ENCODE measurements around the gene GZMM.

The GZMM gene

DNA sequence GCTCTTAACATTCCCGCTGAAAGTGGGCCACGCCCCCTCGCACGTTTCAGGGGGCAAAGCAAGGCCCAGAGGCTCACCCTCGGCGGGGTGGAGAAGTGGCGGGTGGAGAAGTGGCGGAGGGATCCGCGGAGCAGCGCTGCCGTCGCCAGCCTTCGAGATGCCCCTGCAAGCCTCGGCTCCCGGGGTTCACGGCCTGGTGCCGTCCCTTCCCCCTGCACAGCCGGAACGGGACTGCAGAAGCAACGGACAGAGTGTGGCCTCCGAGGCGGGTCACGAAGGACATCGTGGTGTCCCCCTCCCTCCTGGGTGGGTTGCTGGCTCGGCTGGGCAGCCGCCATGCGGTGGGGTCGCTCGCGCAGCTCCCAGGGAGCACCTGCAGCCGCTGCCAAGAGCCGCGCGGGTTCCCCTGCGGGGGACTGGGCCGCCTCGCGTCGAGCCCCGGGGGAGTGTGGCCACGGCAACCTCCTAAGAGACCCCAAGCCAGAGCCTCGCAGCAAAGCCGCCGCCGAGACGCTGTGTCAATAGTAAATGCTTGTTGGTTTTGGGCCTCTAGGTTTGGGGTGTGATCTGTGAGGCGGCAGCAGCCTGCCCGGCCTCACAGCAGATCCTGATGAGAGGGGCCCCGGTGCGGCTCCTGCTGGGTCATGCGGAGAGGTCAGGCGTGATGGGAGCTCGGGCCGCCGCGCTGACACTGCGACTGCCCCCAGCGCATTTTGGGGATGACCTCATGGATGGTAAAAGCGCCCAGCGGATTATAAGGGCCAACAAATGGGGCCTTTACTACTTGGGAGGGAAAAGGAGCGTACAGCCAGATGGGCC lies 31.1 kb upstream of the GZMM start:
- DNase-seq: no peak

DNA sequence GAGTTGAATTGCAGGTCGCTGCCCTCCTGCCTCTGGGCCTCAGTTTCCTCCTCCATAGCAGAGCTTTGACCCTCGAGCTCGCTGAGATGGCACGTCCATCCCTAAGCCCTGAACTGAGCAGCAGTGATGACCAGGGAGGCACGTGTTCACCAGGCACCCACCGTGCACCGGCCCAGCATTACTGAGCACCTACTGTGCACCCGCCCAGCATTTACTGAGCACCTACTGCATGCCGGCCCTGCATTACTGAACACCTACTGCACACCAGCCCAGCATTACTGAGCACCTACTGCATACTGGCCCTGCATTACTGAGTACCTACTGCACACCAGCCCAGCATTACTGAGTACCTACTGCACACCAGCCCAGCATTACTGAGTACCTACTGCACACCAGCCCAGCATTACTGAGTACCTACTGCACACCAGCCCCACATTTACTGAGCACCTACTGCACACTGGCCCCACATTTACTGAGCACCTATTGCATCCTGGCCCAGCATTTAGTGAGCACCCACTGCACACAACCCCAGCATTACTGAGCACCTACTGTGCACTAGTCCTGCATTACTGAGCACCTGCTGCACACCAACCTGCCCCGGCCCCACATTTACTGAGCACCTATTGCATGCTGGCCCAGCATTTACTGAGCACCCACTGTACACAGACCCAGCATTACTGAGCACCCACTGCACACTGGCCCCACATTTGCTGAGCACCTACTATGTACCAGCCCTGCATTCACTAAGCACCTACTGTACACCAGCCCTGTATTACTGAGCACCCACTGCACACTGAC lies 30.3 kb upstream of the GZMM start:
- DNase-seq: no peak

DNA sequence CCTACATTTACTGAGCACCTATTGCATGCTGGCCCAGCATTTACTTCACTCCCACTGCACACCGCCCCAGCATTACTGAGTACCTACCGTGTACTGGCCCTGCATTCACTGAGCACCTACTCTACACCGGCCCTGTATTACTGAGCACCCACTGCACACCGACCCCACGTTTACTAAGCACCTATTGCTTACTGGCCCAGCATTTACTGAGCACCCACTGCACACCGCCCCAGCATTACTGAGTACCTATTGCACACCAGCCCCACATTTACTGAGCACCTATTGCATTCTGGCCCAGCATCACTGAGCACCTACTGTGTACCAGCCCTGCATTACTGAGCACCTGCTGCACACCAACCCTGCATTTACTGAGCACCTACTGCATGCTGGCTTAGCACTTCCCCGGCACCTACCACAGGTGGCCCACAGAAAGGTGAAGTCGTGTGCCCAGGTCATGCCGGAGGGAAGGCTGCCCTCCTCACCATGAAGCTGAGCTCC lies 29.6 kb upstream of the GZMM start:
- DNase-seq: no peak

DNA sequence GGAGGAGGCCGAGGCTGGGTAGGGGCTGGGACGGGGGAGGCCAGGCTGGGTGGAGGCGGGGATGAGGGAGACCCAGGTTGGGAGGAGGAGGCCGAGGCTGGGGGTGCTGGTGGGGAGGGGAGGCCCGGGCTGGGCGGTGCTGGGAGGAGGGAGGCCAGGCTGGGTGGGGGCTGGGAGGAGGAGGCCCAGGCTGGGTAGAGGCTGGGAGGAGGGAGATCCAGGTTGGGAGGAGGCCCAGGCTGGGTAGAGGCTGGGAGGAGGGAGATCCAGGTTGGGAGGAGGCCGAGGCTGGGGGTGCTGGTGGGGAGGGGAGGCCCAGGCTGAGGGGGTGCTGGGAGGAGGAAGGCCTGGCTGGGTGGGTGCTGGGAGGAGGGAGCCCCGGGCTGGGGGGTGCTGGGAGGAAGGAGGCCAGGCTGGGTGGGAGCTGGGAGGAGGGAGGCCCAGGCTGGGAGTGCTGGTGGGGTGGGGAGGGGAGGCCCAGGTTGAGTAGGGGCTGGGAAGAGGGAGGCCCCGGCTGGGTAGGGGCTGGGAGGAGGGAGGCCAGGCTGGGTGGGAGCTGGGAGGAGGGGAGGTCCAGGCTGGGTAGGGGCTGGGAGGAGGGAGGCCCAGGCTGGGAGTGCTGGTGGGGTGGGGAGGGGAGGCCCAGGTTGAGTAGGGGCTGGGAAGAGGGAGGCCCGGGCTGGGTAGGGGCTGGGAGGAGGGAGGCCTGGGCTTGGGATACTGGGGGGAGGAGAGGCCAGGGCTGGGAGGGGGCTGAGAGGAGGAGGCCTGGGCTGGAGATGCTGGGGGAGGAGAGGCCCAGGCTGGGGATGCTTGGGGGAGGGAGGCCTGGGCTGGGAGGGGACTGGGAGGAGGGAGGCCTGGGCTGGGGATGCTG lies 25.9 kb upstream of the GZMM start:
- no peak for DNase-seq

DNA sequence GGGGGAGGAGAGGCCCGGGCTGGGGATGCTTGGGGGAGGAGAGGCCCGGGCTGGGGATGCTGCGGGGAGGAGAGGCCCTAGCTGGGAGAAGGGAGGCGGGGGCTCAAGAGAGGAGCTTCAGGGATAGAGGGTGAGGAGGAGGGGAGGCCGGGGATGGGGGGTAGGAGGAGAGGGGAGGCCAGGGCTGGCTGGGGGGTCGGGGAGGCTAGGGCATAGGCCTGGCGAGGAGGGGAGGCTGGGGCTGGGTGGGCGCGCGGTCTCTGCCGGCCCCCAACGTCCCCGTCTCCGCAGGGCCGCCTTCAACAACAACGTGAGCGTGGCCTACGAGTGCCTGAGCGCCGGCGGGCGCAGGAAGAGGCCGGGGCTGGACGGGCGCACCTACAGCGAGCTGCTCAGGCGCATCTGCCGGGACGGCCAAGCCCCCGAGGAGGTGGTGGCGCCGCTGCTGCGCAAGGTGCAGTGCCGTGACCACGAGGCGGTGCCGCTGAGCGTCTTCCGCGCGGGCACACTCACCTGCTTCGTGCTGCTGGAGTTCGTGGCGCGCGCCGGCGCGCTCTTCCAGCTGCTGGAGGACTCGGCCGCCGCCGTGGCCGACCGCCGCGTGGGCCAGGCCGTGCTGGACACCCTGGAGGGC lies 25.1 kb upstream of the GZMM start:
- peak; percentile 36 for DNase-seq

DNA sequence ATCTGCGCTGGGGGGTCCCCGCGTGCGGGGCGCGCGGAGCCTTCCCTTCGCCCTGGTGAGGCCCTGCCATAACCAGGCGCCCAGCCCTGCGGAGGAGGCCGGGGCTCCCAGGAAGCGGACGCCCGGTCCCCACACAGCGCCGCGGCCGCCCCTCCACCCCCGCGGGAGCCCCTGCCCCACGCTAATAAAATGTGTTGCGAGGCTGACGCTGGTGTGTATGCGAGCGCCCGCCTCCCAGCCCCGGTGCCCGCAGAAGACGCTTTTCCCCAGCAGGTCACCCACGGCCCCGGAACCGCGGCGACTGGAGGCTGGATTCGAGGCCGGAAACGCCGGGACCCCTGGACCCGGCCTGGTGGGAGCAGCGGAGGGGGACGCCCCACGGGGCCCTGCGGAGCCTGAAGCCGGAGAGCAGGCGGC lies 24.4 kb upstream of the GZMM start:
- DNase-seq: no peak

DNA sequence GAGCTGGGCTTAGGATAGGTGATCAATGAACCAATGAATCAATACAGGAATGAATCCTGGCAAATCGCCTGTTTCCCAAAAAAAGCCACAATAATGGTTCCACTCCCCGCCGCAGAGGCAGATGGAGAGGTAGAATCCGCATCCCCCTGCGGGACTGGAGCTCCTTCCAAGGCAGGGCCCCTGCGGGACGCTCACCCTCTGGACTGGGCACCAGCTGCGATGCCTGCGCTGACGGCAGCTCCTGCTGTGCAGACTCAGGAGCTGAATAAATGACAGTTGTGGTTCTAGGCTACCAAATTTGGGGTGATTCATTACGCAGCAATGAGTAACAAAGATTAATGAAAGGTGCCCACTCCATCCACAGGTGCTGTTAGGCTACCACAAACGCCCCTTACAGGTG lies 21.1 kb upstream of the GZMM start:
- no peak for DNase-seq

DNA sequence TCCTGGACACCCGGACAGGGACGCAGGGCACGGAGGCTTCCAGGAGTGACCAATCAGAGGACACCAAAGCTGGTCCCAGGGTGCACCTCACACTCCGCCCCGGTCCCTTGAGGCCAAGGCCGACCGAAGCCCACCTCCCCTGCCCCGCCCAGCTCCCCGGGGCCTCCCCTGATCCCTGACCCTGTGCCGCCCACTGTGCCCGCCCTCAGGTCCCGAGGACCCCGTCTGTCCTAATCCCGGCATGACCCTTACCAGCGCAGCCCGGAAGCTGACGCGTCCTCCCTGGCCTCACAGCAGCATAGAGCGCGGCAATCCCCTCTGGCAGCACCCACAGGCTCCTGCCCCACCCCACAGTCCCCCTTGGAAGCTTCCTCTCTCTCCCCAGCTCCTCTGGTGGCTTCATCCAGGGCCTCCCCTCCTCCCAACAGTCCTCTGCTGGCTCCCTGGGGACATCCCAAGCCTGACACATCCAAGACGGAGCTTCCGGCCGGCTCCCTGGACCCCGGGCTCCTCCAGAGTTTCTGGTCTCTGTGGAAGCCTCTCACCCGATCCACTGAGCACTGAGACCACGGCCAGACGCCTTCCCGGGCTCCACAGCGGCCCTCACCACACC lies 19.7 kb upstream of the GZMM start:
- DNase-seq: no peak

DNA sequence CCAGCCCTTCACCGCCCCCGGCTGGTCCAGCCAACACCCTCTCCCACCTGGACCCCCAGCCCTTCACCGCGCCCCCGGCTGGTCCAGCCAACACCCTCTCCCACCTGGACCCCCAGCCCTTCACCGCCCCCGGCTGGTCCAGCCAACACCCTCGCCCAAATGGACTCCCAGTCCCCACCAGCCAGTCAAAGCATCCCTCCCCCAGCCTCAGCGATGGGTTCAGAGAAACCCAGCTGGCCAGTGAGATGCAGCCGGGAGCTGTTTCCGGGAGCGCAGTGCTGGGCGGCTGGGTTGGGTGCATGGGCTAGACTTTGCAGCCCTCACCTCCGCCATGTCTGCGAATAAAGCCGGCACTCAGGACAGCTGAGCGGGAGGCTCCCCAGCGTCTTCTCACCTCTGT lies 18.8 kb upstream of the GZMM start:
- no peak for DNase-seq

DNA sequence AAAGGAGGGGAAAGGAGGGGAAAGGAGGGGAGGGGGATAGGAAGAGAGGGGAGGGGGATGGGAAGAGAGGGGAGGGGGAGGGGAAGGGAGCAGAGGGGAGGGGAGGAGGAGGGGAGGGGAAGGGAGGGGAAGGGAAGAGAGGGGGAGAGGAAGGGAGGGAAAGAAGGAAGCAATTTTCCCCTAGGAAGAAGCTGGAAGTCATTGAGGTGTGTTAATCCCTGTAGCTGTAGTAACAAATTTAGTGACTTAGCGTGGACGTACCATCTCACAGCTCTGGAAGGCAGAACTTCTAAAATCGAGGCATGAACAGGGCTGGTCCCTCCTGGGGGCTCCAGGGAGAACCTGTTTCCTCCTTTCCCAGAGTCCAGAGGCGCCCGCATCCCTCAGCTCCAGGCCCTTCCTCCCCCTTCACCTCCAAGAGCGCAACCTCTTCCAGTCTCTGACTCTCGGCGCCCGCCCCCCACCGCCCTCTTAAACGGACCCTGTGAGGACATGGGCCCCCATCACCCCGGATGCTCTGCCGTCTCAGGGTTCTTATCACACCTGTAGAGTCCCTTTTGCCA lies 17.9 kb upstream of the GZMM start:
- DNase-seq: no peak

DNA sequence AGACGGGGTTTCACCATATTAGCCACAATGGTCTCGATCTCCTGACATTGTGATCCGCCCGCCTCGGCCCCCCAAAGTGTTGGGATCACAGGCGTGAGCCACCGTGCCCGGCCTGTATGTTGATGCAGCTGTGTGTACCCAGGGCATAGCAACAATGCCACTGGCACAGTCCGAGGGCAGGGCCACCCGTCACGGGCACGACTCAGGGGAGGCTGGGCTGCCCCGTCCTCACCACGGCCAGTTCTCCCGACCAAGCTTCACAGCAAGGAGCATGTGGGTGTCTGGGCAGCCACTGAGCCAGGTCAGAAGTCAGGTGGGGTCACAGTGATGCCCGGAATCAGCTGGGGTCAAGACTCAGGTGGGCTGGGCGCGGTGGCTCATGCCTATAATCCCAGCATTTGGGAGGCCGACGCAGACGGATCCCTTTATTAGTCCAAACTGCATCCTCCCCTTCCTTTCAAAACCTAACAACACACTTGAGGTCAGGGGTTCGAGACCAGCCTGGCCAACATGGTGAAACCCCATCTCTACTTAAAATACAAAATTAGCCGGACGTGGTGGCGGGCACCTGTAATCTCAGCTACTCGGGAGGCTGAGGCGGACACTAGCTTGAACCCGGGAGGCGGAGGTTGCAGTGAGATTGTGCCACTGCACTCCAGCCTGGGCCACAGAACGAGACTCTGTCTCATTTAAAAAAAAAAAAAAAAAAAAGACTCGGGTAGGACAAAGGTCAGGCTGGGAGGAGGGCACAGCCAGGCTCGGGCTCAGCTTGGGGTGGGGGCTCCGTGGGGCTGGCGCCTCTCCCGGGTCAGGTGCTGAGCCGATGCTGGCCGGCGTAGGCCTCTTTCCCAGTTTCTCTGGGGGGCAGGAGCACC lies 13.5 kb upstream of the GZMM start:
- DNase-seq: no peak

DNA sequence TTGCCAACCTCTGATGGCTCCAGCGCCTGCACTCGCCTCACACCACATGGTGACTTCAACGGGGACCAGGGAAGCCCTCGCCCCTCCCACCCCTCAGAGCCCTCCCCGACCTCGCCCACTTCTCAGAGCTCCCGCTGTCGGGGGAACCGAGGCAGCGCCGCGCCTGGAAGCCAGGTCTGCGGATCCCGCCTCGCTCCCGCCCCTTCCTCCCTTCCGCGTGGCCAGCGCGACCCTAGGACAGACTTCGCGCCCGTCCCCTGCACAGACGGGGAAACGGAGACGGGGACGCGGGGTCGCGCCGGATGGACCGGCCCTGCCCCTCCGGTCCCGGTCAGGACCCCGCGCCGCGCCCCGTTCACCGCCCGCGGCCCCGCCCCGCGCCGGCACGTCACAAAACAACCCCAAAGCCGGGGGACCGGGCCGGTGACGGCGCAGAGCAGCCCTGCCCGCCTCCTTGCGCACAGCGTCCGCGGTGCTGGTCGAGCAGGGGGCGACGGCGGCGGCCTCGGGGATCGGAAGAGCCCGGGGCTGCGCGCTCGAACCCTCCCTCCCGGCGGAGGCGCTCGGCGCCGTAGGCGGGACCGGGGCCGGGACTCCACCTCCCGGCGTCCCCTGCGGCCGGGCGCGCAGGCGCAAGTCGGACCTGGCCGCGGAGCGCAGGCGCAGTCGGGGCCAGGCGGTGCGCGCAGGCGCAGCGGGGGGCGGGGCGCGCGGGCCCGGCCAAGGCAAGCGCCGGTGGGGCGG lies 12.7 kb upstream of the GZMM start:
- DNase-seq: peak; percentile 85

DNA sequence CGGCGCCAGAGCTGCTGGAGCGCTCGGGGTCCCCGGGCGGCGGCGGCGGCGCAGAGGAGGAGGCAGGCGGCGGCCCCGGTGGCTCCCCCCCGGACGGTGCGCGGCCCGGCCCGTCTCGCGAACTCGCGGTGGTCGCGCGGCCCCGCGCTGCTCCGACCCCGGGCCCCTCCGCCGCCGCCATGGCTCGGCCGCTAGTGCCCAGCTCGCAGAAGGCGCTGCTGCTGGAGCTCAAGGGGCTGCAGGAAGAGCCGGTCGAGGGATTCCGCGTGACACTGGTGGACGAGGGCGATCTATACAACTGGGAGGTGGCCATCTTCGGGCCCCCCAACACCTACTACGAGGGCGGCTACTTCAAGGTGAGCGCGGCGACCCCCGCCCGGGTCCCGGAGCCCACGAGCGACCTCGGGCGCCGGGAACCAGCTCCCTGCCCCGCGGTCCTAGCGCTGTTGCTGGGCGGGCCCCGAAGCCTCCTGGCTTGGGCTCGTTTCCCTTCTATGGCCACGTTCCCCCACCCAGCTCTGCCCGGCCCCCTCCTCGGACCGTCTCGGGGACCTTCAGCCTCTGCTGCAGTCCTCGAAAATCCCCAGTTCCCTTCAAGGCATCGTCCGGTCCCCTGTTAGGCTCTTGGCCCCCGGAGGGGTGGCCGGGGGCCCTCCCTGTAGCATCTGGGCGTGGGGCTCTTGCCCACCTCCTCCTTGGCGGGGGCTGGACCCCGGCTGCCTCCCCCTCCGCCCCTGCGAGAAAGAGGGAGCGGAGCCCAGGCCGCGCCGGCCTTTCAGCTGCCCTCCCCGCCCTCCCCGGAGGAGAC lies 11.9 kb upstream of the GZMM start, which contains the start of gene CDC34:
Gene CDC34, plus strand, starts transcription at position 8 of the 808 bp plus-strand sequence. Its CDS starts 172 bp downstream, at position 180.
- DNase-seq: no peak

DNA sequence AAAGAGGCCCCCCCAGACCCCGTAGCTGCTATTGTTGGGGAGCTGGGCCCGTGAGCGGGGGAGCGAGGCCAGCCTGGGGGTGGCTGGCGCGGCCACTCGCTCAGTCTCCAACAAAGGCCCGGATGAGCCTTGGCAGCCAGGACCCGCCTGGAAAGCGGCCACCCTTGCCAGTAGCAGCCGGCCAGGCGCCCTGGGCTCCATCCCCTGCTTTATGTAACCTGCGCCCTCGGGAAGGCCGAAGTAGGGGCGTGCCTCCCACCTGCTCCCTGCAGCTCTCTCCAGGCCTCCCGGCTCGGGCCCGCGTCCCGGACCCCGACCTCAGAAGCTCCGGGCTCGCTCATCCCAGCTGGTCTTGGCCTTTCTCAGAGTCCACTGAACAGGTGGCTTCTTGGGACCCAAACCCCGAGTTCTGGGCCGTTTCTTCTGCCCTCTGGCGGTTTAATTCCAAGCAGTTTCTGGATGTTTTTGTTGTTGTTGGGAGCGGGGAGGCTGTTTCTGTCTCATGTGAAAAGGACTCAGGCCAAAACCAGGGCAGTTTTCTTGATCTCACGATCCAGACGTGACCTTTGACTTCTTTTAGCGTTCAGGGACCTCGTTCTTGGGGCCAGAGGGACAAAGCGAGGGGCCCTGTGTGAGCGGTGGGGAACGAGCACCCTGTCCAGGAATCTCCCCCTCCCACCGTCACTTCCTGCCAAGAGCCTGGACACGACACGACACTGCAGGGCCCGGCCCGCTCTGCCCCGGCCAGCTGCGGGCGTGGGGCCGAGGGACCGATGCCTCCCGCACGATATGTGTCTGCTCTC lies 11.1 kb upstream of the GZMM start:
- peak; percentile 25 for DNase-seq

DNA sequence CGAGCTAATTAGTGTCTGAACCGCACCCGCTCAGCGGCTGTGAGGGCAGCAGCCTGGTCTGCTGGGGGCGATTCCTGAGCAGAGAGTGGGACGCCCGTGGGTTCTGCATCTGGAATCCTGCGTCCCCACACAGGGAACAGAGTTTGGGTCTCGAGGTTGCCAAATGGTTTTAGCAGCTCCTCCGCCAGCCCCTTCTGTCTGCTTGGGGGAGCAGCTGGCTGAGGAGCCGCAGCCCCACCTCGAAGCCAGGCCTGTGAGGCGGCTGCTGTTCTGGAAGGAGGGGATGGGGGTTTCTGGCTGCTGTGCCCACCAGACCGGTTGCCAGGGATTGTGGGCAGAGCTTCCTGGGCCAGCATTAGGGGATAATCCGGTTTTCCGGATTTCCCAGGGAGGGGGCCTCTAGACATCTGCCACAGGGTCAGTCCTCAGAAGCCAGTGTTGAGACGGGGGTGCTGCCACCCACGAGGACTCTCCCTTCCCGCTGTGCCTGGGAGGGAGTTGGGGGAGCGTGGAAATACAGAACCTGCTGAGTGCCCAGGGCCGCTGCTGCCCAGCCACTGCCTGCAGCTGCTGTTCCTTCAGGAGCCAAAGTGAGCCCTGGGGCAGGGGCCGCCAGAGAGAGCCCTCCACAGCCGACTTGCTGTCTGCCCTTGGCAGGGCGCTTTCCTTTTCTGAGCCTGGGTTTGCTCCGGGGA lies 10.3 kb upstream of the GZMM start:
- DNase-seq: no peak

DNA sequence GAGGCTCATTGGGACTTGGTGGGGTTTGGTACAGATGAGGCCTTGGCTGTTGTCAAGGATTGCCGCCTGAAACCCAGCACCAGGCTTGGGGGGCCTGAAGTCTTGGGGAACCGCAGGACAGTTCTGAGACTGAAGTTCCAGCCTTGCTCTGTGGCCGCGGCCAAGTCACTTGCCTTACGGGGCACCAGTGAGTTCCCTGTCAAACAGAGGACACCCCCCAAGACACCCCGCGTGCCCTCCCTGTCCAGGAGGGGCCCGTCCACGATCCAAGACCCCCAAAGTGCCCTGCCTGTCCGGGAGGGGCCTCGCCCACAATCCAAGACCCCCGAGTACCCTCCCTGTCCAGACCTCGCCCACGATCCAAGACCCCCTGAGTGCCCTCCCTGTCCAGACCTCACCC lies 9.8 kb upstream of the GZMM start:
- DNase-seq: no peak
